OCI-LY3 (cell line): ENCODE measurements around the gene SCAMP5.

ENCODE experiments used
- EZH2phosphoT487 ChIP-seq: fragments of 200-600 bp; shearing (Covaris generic); IDR thresholded peaks from 2 replicates; pipeline ENCODE4 v1.6.1; 2018; ENCODE audit warnings: antibody characterized with exemption, mixed run types, low read depth
- TF ChIP-seq, protein P1 (sequence below): fragments of 200-600, 300-600 bp; sonication (generic); IDR thresholded peaks from 2 replicates; pipeline ENCODE4 v1.5.1; 2014; ENCODE audit warnings: antibody characterized with exemption, low read length, low read depth

DNA sequence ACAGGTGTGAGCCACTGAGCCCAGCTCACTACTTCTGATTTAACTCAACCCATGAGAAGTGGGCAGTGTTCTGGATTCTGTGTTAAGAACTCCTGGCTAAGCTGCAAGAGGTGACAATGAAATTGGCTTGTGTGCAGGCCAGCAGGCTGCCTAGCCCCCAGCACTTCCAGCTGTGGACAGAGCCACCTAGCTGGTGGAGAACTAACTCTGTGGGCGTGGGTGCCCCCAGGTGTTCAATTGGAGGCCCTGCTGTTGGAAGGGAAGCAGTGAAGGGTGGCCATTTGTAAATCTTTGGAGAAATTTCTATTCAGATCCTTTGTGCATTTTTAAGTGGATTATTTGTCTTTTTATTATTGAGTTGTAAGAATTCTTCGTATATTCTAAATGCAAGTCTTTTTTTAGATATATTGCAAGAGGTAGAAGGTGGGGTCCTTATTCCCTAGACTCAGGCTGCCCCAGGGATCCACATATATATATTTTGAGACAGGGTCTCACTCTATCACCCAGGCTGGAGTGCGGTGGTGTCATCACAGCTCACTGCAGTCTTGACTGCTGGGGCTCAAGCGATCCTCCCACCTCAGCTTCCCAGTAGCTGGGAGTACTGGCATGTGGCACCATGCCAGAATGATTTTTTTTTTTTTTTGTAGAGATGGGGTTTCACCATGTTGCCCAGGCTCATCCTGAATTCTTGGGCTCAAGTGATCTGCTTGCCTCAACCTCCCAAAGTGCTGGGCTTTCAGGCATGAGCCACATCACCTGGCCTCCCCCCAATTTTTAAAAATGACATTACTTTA is 7.2 kb upstream of the SCAMP5 start:
- TF ChIP-seq, protein P1, sequence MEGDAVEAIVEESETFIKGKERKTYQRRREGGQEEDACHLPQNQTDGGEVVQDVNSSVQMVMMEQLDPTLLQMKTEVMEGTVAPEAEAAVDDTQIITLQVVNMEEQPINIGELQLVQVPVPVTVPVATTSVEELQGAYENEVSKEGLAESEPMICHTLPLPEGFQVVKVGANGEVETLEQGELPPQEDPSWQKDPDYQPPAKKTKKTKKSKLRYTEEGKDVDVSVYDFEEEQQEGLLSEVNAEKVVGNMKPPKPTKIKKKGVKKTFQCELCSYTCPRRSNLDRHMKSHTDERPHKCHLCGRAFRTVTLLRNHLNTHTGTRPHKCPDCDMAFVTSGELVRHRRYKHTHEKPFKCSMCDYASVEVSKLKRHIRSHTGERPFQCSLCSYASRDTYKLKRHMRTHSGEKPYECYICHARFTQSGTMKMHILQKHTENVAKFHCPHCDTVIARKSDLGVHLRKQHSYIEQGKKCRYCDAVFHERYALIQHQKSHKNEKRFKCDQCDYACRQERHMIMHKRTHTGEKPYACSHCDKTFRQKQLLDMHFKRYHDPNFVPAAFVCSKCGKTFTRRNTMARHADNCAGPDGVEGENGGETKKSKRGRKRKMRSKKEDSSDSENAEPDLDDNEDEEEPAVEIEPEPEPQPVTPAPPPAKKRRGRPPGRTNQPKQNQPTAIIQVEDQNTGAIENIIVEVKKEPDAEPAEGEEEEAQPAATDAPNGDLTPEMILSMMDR, result peak; percentile 72
- no peak for TF ChIP-seq EZH2phosphoT487
